Choroid plexus epithelial cell (primary cell): ENCODE data around the gene SLAIN2.

ENCODE experiments used
- DNase-seq: peaks from one replicate; pipeline ENCODE4 v3.0.0-alpha.2; 2010; ENCODE audit warnings: low read depth
- H3K4me3 ChIP-seq: 2 replicates; pipeline ENCODE4 v1.5.1; 2011; ENCODE audit warnings: low read depth, mild to moderate bottlenecking, control low read depth, low read length, moderate library complexity
- TF ChIP-seq, protein P1 (sequence below): conservative IDR thresholded peaks from 2 replicates; pipeline ENCODE4 v1.5.1; 2011; ENCODE audit warnings: low read depth, mild to moderate bottlenecking, control low read depth, inconsistent platforms, low read length, moderate library complexity

SLAIN2 gene

DNA sequence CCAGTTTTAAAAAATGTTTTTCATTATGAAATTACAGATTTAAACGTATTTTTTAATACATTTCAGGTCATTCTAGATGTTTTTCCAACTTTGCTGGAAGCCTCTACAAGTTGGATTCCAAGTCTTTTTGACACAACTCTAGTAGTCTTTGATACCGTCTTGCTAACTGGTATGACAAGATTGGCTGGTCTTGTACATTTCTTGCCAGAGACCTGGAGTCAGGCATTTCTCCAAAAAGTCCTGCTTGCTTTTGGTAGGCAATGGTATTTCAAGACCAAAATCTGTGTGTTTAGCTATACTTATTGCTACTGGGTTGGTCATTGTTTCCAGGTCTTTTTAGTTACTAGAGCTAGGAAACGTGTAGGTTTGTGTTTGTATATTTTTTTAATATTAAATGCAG, 64.6 kb downstream of the SLAIN2 start:
- H3K4me3 ChIP-seq: no peak overlapping the region
- TF ChIP-seq, protein P1, sequence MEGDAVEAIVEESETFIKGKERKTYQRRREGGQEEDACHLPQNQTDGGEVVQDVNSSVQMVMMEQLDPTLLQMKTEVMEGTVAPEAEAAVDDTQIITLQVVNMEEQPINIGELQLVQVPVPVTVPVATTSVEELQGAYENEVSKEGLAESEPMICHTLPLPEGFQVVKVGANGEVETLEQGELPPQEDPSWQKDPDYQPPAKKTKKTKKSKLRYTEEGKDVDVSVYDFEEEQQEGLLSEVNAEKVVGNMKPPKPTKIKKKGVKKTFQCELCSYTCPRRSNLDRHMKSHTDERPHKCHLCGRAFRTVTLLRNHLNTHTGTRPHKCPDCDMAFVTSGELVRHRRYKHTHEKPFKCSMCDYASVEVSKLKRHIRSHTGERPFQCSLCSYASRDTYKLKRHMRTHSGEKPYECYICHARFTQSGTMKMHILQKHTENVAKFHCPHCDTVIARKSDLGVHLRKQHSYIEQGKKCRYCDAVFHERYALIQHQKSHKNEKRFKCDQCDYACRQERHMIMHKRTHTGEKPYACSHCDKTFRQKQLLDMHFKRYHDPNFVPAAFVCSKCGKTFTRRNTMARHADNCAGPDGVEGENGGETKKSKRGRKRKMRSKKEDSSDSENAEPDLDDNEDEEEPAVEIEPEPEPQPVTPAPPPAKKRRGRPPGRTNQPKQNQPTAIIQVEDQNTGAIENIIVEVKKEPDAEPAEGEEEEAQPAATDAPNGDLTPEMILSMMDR: no peak
- no peak for DNase-seq

DNA sequence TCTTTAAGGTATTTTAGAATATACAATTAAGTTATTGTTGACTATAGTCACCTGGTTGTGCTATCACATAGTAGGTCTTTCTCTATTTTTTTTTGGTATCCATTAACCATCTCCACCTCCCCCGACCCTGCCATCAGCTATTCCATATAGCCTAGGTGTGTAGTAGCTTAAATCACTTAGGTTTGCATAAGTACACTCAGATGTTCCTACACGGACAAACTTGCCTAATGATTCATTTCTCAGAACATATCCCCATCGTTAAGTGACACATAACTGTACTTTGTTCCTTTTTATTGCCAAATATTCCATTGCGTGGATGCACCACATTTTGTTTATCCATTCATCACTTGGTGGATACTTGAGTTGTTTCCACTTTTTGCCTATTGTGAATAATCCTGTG, 67.9 kb downstream of the SLAIN2 start:
- TF ChIP-seq, protein P1: no peak
- no peak overlapping the region for H3K4me3 ChIP-seq
- no peak for DNase-seq

DNA sequence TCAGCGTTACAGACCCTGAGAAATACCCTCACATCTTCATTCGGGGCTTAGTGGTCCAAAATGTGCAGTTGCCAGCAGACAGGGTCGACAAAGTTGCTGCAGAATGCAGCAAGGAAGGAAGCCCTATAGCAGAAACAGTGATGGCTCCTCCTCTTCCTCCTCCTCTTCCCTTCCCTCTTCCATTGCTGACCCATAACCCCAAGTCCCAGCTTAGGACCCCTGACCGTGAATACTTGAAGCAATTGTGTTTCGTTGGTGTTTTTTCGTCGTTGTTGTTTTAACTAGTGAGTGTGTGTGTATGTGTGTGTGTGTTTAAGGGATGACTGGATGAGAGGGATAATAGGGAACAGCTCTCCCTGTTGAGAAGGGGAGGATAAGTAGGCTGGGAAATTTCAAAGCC, 69.5 kb downstream of the SLAIN2 start:
- TF ChIP-seq, protein P1: no peak
- no peak for DNase-seq
- H3K4me3 ChIP-seq: no peak overlapping the region

DNA sequence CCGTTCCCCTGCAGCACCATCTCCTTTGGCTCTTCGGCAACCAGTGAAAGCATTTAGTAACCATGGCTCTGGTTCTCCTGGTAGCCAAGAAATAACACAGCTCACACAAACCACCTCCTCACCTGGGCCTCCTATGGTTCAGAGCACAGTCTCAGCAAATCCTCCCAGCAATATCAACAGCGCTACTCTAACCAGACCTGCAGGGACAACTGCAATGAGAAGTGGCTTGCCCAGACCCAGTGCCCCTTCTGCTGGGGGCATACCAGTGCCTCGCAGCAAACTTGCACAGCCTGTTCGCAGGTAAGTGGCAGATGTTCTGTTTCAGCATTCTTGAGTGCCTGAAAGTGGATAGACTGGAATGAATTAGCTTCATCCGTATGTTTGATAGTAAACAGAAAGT, 78.8 kb downstream of the SLAIN2 start:
- no peak overlapping the region for H3K4me3 ChIP-seq
- DNase-seq: no peak
- TF ChIP-seq, protein P1: no peak

DNA sequence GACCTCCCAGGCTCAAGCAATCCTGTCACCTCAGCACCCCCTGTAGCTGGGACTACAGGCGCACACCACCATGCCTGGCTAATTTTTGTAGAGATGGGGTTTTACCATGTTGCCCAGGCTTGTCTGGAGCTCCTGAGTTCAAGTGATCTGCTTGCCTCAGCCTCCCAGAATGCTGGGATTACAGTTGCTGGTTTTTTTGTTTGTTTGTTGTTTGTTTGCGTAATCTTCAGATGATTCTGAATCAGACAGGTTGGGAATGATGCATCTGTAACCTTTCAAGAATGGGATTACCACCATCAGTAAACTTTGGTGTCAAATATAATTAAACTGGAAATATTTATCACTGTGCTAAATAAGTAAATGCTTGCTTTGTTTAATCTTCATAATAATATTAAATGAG, 79.8 kb downstream of the SLAIN2 start:
- TF ChIP-seq, protein P1: no peak
- no peak for DNase-seq
- no peak overlapping the region for H3K4me3 ChIP-seq

DNA sequence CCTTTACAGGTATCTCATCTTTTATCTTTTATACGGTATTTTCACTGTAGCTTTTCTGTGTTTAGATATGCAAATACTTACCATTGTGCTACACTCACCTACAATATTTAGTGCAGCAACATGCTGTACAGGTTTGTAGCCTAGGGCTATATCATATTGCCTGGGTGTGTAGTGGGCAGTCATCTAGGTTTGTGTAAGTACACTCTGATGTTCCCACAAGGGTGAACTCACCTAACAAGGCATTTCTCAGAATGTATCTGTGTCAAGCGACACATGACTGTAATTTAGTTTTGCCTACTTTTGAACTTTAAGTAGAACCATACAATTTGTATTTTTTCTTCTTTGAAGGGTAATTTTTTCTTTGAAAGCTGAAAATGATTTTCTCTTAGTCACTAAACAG, 87.6 kb downstream of the SLAIN2 start:
- TF ChIP-seq, protein P1: no peak

DNA sequence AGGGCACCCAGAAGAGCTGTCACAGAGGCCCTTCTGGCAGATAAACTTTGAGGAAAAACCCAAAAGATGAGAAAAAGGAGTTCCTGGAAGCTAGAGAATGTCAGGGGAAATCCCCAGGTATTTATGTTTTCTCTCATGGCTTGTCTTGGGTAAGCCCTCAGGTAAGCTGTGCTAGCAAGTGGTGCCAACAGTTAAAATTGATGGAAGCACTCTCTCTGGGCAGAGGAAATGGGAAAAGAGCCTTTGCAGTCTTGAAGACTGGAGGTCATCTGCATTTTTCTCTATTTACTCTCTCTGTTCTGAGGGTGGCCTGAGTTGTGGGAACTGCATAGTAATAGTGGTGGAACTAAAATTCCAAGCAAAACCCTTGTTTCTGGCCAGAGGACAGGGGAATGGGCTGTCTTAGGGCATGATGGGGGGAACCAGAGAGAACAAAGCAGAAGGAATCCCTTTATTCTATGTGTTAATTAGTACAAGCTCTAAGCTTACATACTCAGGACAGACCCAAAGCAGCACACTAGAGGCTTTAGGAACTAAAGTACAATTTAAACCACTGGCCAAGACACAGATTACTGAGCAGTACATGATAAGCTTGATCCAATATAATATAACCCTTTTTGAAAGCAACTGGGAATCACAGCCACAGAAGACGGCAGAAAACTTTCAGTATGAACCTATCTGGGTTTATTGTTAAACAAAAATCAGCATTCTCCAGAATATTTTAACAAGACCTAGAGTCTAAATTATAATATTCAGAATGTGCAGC, 88.6 kb downstream of the SLAIN2 start:
- H3K4me3 ChIP-seq: no peak overlapping the region
- TF ChIP-seq, protein P1: no peak
- DNase-seq: no peak

More for the DNA sequence above, 87.6 kb downstream of the SLAIN2 start:
- H3K4me3 ChIP-seq: no peak overlapping the region
- no peak for DNase-seq
